ENCODE measurements around the gene MIS12. TPM values are rescaled to one million over a fixed set of nuclear protein-coding genes. Genes with fewer than 3 reads are reported as not detected.
A peak's percentile ranks its signal among the peaks of the same experiment; 100 is the strongest.

MIS12 gene, protein sequence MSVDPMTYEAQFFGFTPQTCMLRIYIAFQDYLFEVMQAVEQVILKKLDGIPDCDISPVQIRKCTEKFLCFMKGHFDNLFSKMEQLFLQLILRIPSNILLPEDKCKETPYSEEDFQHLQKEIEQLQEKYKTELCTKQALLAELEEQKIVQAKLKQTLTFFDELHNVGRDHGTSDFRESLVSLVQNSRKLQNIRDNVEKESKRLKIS
- 31.1 and 46.3 TPM in 2 replicates for total RNA-seq (2014; rRNA removed; shearing (Covaris generic))

DNA sequence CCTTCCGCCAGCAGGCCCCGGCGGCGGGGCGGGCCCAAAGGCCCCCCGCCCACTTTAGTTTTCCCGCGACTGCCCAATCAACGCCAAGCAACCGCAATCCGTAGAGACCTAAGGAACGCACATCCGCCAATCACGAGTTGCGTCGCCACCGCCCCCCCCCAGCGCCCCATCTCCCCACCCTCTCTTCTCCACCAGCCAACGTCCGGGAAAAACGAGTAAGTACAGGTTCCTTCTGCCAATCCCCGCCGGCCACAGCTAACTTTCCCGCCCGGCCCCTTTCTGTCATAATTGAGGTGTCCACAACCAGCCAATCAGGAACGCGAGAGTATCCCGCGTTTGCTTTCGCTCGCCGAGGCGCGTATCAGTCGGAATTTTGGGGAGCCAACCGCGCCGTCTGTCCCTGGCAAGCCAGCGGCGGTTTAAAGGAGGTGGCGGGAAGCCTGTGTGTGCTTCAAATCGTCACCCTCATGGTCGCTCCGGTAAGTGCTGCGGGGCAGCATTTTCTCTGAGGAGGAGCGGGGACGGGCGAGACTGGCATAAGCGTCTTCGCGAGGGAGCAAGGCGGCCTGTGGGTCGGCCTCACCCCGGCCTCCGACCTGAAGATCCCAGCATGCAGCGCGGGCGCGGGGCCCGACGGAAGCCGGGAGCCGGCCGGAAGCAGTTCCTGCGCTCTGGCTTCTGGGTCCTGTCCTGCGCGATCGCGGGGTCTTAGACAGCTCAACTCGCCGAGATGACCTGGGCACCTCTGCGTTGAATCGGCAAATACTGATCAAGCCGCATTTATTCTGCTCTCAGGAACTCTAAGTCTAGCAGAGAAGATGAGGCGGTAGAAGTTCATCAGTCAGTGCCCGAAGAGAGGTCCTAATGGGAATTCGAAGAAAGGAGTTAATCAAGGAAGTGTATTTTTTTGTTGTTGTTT, at the start of gene MIS12:
MIS12 (plus strand) TSS at position 361 of the 919 bp plus-strand sequence. CDS start 2,297 bp downstream, outside the sequence.
- peak; percentile 98 to 99 for DNase-seq (ENCODE audit: low read depth in 1 of 2, low spot score in 2 of 2)
- peaks cover 12% of the 10 kb centered on the region; the same call in 1 of the 2 replicates for H3K4me1 ChIP-seq (replicated peaks)
- H3K27me3 ChIP-seq (replicated peaks) = no peaks in the 10 kb centered on the region
- H3K27ac ChIP-seq = peak within 1 kb of the TSS; percentile 99
- no peaks in the 10 kb centered on the region for H3K9me3 ChIP-seq (replicated peaks)
- peak within 1 kb of the TSS; percentile 69 for H3K4me3 ChIP-seq
- H3K36me3 ChIP-seq = peaks cover 88% of the 10 kb centered on the region

DNA sequence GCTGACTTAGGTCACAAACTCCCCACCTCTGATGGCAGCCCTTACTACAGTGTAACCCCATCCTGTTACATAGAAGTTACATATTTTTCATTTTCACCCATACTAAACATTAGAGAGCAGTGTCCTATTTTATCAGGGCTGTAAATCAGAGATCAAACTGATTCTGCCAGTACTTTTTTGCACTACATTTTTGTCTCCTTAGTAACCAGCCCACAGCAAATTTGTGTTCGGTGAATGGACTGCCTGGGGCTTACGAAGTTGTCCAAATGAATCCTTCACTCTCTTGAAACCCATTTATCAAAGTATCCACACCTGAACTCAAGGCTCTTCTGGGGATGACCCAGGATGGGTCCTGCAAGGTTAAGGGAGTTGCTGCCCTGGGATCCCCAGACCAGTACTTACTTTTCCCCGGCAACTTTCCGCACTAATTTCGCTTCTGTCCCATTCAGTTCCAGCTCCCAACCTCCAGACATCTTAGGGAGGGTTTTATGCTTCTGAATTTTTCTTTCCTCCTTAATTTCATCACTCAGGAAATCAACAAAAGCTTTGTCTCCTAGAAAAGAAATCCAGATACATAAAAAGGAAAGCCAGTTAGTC, 48.5 kb upstream of the MIS12 start:
- Histone ChIP-seq H3K36me3 (peaks cover 53% of the 10 kb centered on the region), H3K27me3 (replicated peaks) (no peaks in the 10 kb centered on the region), H3K27ac (0 out of 2 replicates have a peak overlapping the region, but pooled peaks have one; percentile 4), H3K4me3 (peak overlapping the region; percentile 83), H3K4me1 (replicated peaks) (peaks cover 7% of the 10 kb centered on the region), H3K9me3 (replicated peaks) (no peaks in the 10 kb centered on the region)
- peak in 1 of 2 experiments; percentile 2 for DNase-seq (ENCODE audit: low read depth in 1 of 2, low spot score in 2 of 2)

DNA sequence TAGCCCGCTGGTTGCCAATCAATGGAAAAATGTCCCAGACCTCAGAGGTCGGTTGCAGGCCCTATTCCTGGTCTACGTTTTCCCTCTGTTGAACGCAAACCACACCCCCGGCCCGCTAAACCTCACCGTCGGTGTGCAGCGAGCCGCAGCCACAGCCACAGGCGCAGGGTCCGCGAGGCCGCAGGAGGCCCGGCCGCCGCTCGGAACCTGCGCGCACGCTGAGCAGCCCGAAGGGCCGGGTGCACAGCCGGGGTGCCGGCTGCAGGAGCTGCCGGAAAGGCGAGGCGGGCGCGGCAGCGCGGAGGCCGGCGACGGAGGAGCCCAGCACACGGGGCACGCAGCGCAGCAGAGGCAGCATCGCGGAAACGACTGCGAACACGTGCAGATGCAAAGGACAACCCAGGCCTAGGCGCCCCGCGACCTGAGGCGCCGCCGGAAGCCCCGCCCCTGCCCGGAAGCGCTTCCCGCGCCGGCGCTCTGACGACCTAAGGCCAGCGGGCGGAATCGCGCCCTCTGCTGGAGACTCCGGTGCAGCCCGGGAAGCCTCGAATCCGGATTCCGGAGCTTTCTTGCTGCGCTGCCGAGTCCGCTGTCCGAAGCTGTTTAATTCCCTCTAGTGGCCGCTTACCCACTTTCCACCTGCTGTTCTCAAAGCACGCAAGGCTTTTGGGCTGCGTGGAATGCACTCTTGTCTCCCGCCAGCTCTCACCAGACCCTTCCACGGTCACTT, 47.5 kb upstream of the MIS12 start, which contains the start of gene C1QBP:
C1QBP (minus strand) TSS at position 440 of the 730 bp plus-strand sequence; CDS start at position 358, 82 bp downstream.
- Histone ChIP-seq H3K27me3 (replicated peaks) (no peaks in the 10 kb centered on the region), H3K4me1 (replicated peaks) (peaks cover 7% of the 10 kb centered on the region), H3K9me3 (replicated peaks) (no peaks in the 10 kb centered on the region), H3K27ac (peak within 1 kb of the TSS; percentile 30; the same call in 1 of the 2 replicates), H3K4me3 (peak within 1 kb of the TSS; percentile 83), H3K36me3 (peaks cover 49% of the 10 kb centered on the region)
- peak; percentile 86 to 92 for DNase-seq (ENCODE audit: low read depth in 1 of 2, low spot score in 2 of 2)

DNA sequence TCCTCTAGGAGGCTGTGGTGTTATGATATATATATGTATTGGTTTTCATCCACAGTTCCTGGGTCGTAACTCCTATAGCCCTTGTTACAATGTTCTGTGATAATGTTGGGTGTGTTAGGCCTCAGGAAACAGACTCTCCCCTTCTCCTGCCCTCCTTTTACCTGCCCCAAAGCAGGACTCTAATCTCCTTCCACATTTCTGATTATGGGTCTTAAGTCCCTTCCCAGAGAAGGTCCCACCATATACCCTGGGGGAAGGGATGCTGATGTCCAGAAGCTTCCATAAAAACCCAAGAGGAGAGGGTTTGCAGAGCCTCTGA, 47.0 kb upstream of the MIS12 start:
- no peak overlapping the region for H3K27ac ChIP-seq

DNA sequence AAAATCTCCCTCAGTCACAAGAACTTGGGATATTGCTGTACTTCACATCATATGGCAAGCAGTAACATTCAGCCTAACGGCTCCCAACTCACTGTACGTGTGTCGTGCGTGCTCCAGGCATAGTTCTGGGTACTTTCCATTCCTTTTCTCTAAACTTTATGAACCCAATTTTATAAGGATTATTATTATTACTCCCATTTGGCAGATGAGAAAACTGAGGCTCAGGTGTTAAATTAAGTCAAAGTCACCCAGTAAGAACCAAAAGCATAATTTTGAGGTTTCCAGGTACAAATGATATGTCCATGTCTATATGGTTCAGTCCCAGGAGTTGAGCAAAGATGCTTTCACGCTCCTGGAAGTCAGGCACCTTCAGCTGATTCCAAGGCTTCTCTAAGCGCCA, 42.6 kb upstream of the MIS12 start:
- no peak overlapping the region for H3K27ac ChIP-seq
- H3K4me3 ChIP-seq = no peak overlapping the region
- H3K36me3 ChIP-seq = peaks cover 48% of the 10 kb centered on the region
- H3K27me3 ChIP-seq (replicated peaks) = no peaks in the 10 kb centered on the region
- no peak for DNase-seq (ENCODE audit: low read depth in 1 of 2, low spot score in 2 of 2)
- H3K9me3 ChIP-seq (replicated peaks) = no peaks in the 10 kb centered on the region
- H3K4me1 ChIP-seq (replicated peaks) = no peaks in the 10 kb centered on the region

More for the DNA sequence above, 47.0 kb upstream of the MIS12 start:
- no peak for DNase-seq (ENCODE audit: low read depth in 1 of 2, low spot score in 2 of 2)
- Histone ChIP-seq H3K4me3 (peak overlapping the region; percentile 83), H3K36me3 (peaks cover 50% of the 10 kb centered on the region), H3K27me3 (replicated peaks) (no peaks in the 10 kb centered on the region), H3K9me3 (replicated peaks) (no peaks in the 10 kb centered on the region), H3K4me1 (replicated peaks) (peaks cover 7% of the 10 kb centered on the region)

DNA sequence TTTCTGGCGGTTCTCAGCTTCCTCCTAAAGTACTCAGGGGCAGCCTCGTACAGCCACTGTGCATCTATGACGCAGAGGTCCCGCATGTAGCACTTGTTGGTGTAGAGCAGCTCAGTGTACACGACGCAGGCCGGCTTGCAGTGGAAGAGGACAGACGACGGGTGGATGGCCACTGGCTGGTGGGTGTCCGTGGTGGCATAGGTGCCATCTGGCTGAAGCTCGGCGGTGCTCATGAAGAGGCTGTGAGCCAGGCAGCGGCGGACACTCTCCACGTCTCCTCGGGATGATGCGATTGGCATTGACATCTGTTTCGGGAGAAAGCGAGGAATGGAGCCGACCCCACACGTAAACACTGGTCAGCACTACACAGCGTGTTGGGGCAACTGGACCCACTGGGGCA, 42.2 kb upstream of the MIS12 start:
- Histone ChIP-seq H3K4me3 (no peak overlapping the region), H3K27me3 (replicated peaks) (no peaks in the 10 kb centered on the region), H3K36me3 (peaks cover 49% of the 10 kb centered on the region), H3K27ac (no peak overlapping the region), H3K4me1 (replicated peaks) (no peaks in the 10 kb centered on the region), H3K9me3 (replicated peaks) (no peaks in the 10 kb centered on the region)
- no peak for DNase-seq (ENCODE audit: low read depth in 1 of 2, low spot score in 2 of 2)

DNA sequence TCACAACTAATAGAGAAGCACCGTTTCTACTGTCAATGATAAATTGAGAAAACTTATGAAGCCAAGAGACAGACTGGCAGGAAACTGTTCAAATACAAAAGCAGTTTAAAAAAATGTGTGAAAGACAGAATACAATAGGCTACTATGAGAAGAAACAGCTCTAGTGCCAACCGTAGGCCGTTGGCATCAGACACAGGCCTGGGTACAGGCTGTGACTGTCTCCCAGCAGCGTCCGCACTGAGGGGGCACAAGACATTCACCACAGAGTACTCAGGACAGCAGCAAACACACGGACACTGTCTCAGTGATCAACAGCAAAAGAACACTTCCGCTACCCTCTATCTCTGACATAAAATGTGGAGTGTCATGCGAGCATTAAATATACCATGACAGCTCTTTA, 39.6 kb upstream of the MIS12 start:
- Histone ChIP-seq H3K9me3 (replicated peaks) (no peaks in the 10 kb centered on the region), H3K4me1 (replicated peaks) (no peaks in the 10 kb centered on the region), H3K27ac (no peak overlapping the region), H3K4me3 (no peak overlapping the region), H3K27me3 (replicated peaks) (no peaks in the 10 kb centered on the region), H3K36me3 (peaks cover 69% of the 10 kb centered on the region)
- DNase-seq (ENCODE audit: low read depth in 1 of 2, low spot score in 2 of 2) = no peak

DNA sequence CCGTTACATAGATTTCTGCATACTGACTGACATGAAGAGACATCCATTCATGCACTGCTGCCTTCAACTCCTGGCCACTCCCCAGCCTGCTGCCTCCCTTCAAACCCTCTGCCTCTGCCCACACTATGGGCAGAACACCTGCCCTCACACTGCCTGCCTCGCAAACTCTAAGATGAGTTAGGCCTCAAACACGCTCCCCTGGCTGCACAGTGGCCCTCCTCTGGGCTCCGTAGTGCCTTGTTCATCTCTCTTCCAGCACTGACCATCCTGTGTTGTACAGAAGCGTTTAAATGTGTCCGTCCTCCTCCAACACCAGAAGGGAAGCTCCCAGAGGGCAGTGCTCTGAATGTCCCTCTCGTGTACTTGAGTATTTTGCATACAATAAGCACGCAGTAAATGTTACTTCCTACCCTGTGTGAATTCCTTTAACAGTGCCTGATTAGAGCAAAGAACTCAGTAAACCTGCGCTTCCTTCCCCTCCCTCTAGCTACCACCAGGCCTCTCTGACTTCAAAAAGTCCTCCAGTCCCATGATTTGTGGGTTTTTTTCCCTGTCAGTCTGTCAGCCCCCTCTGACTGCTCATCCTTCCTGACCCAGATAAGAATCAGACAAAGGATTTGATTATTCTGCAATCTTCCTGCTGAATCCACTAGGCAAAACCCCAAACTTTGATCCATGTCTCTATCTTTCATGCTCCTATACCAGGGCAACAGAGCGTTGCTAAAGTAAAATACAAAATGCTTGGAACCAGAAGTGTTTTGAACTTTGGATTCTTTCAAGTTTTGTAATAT, 21.5 kb upstream of the MIS12 start:
- H3K27ac ChIP-seq = no peak overlapping the region
- H3K27me3 ChIP-seq (replicated peaks) = no peaks in the 10 kb centered on the region
- H3K9me3 ChIP-seq (replicated peaks) = no peaks in the 10 kb centered on the region
- H3K4me3 ChIP-seq = no peak overlapping the region
- peaks cover 17% of the 10 kb centered on the region for H3K36me3 ChIP-seq
- peaks cover 5% of the 10 kb centered on the region; the same call in 1 of the 2 replicates for H3K4me1 ChIP-seq (replicated peaks)
- DNase-seq (ENCODE audit: low read depth in 1 of 2, low spot score in 2 of 2) = no peak

DNA sequence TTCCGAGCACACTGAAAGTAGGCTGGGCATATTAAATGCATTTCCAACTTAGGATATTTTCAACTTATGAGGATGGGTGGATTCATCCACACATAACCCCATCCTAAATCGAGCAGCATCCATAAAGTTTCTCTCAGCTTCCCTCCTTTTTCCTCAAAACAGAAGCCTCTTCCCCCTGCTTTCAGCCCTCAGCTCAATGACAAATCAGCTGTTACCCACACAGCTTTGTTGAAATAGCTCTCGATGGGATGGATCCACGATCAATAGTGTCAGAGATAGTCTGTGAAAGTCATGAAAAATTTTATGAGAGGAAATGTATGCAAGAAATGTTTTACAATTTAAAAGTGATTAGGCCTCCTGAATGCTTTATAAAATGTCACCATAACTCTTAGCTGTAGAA, 20.1 kb upstream of the MIS12 start:
- H3K36me3 ChIP-seq = peaks cover 12% of the 10 kb centered on the region
- DNase-seq (ENCODE audit: low read depth in 1 of 2, low spot score in 2 of 2) = no peak
- H3K27me3 ChIP-seq (replicated peaks) = no peaks in the 10 kb centered on the region
- no peaks in the 10 kb centered on the region for H3K9me3 ChIP-seq (replicated peaks)
- H3K4me3 ChIP-seq = no peak overlapping the region
- H3K4me1 ChIP-seq (replicated peaks) = peaks cover 5% of the 10 kb centered on the region; the same call in 1 of the 2 replicates
- H3K27ac ChIP-seq = no peak overlapping the region

DNA sequence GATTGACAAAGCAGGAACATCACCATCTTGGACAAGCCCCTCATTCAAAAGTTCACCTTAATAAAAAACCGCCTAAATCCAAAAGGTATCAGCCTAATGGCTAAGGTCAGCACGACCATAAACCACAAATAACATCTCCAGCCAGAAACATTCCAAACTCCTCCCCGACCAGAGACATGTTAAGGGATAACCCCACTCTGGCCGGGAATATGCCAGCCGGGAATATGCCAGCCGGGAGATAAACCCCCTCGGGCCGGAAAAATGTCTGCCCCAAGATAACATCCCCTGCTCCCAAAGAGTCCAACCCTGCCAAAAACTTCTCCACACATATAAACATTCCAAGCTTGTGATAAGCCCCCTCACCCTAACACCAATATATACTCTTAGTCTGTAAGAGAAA, 18.9 kb upstream of the MIS12 start:
- H3K27ac ChIP-seq = no peak overlapping the region

DNA sequence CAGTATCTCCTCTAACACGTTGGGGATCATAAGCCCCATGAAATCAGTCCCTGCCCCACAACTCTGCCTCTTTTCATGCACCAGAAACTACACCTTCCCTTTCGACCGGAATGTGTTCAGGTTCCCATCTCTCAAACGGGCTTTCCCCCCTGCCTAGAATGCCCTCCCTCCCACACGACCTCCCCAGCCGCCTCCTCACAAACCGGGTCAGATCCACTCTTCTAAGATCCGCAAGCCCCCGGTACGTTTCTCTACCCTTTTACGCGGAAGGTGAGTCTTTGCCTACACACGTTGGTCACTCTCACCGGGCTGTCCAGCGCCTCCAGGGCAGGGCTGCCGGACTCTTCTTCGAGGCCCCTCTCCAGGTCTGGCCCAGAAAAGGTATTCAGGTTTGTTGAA, 18.3 kb upstream of the MIS12 start:
- Histone ChIP-seq H3K4me1 (replicated peaks) (peaks cover 5% of the 10 kb centered on the region; the same call in 1 of the 2 replicates), H3K4me3 (peak overlapping the region; percentile 81), H3K27ac (no peak overlapping the region), H3K27me3 (replicated peaks) (no peaks in the 10 kb centered on the region), H3K36me3 (peaks cover 26% of the 10 kb centered on the region), H3K9me3 (replicated peaks) (no peaks in the 10 kb centered on the region)
- DNase-seq (ENCODE audit: low read depth in 1 of 2, low spot score in 2 of 2) = no peak

More for the DNA sequence above, 18.9 kb upstream of the MIS12 start:
- H3K9me3 ChIP-seq (replicated peaks) = no peaks in the 10 kb centered on the region
- H3K36me3 ChIP-seq = peaks cover 19% of the 10 kb centered on the region; the same call in 1 of the 2 replicates
- H3K27me3 ChIP-seq (replicated peaks) = no peaks in the 10 kb centered on the region
- no peak for DNase-seq (ENCODE audit: low read depth in 1 of 2, low spot score in 2 of 2)
- peak overlapping the region; percentile 81 for H3K4me3 ChIP-seq
- H3K4me1 ChIP-seq (replicated peaks) = peaks cover 5% of the 10 kb centered on the region; the same call in 1 of the 2 replicates

DNA sequence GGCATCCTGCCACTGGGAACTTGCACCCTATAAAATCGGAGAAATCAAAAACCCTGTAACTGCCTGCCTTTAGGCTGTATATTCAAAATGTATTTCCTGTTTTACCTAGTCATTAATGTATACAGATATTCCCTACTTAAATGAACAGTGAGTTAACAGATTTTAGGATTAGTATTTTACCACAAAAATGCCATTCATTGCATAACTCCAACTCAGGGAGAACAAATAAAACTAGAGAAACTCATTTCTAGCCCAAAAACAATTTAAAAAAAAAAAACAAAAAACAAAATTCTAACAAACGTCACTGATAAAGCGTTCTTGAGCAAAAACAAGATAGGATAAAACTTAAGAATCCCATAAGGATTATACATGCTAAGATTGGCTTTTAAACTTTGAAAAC, 13.9 kb upstream of the MIS12 start:
- no peak for DNase-seq (ENCODE audit: low read depth in 1 of 2, low spot score in 2 of 2)
- Histone ChIP-seq H3K4me3 (no peak overlapping the region), H3K9me3 (replicated peaks) (no peaks in the 10 kb centered on the region), H3K36me3 (peaks cover 61% of the 10 kb centered on the region), H3K27me3 (replicated peaks) (no peaks in the 10 kb centered on the region), H3K27ac (no peak overlapping the region), H3K4me1 (replicated peaks) (no peaks in the 10 kb centered on the region)

Measured in SJSA1 (cell line).